Stimulated activated CD4-positive, alpha-beta T cell treated with anti-CD3 and anti-CD28 coated beads, Interleukin-1b, Interleukin-23, amount 100 ng/mL, for 1 hour (primary cell): Measurements from ENCODE around the gene KRTAP16-1.
"Not testable (repeated sequence)": the region's sequence is repeated elsewhere in the genome, so short reads cannot be mapped to it uniquely, and the experiment has no call there.

Experiments
- DNase-seq, 2 donors: peaks; one replicate each; pipeline ENCODE4 v3.0.0-alpha.2; 2020; ENCODE audit warnings: low read depth in 2 of 2

KRTAP16-1 gene

GRCh38 chr17:41301916-41302901, 6.9 kb downstream of the KRTAP16-1 start, which contains the start of gene KRTAP29-1:
Gene KRTAP29-1 (minus strand): TSS chr17:41302851. CDS start chr17:41302851, 0 bp downstream.
- no peak for DNase-seq

DNA sequence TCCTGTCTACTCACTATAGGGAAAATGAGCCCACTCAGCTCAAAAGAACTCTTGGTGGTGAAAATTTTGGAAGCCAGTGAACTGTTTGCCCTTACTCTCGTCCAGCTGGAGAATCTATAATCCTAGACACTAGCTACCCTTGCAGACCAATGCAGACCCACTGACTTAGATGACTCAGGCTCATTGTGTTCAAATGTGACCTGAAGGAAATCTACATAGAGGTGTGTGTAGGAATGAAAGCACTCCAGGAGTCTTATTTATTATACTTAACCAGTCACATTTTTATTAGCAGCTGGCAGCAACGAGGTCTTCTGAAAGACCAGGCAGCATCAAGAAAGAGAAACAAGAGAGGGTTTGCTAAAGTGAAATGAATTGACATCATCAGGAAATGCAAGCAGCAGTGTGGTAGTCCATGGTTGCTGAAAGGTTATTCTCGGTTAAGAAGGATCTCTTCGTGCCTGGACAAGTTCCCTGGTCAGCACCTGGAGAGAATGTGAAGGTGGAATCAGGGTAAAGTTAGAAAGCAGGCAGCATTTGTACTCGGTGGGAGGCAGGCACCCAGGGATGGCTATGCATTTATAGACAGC, 7.8 kb downstream of the KRTAP16-1 start:
- DNase-seq: no peak

- DNase-seq: no peak
These were observed 10.5 kb downstream of the KRTAP16-1 start for GRCh38 chr17:41298458-41299135.

DNA sequence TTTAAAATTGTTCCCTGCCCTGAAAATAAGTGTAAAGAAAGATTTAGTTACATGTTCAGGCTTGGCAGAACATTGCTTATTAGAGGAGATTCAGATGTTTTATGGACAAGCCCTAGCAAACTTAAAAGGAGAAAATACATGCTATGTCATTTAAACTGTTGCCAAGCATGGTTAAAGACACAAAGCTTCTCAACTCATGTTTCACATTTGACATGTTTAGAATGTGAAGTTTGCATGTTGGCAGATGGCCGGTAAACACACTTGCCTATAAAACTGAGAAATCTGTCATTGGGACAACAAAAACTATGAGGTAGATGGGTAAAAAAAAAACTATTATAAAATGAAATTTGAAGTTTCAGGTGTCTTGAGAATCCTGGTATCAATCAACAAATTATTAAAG, 12.3 kb downstream of the KRTAP16-1 start:
- DNase-seq: no peak

DNA sequence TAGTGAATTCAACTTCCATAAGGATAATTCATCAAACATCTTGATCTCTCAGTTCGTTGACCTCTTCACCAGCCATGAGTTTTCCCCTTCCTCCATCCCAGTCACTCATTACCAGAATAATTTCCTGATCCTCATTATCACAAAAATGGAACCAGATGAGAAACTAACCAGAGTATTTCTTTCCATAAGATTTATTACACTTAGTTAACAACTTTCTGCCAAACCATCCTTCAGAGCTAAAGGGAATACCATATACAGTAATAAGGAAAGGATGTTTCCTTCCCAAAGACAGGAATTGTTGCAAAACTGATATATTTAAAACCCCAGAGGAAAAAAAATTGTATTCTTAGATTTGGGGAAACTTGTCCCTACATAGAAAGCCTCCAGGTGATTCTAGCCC, 15.1 kb downstream of the KRTAP16-1 start:
- no peak for DNase-seq

- DNase-seq: no peak
These were observed 22.1 kb downstream of the KRTAP16-1 start for GRCh38 chr17:41287050-41287449.

DNA sequence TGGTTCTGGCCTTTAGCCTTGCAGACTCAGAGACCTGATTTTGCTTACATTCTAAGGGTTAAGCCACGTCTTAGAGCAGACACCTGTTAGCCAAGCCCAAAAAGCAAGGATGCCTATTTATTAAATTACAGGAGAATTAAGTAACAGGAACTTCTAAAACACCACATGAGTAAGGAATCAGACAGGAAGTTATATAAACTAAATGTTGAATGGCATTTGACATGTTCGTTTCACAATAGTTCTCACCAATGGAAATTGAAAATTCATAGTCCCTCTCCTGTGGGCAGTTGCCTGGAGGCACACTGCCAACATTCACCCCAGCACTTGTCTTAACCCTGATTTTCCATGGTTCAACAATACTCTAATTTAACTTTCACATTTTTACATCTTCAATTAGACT, 24.6 kb downstream of the KRTAP16-1 start:
- DNase-seq: no peak

- DNase-seq: no peak
These were observed 25.1 kb downstream of the KRTAP16-1 start for GRCh38 chr17:41284043-41284442.

DNA sequence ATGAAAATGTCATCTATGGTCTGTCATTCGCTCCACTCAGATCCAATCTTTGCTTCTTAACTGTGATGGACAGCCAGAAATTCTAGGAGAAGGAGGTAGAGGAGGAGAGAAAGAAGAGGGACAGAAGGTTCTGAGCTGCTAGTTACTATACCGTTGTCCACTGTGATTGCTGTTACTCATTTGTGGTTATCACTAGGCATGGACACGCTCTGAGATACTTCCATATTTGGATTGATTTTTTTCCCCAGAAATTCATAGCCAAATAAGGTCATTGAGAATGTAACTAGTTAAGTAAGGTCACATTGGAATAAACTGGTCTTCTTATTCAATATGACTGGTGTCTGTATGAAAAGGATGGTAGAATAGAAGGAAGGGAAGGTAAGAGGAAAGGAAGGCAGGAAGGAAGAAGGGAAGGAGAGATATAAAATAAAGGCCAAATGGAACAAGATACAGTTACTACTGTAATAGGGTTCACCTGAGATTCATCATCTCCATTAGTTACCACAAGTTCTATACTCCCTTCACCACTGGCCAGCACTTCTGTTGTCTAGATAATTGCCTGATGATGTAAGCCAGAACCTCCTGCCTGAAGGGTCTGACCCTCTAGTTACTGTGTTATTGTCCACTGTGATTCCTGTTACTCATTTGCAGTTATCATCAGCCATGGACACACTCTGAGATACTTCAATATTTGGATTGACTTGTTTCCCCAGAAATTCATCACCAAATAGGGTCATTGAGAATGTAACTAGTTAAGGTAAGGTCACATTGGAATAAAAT, 30.7 kb downstream of the KRTAP16-1 start:
- no peak for DNase-seq

DNA sequence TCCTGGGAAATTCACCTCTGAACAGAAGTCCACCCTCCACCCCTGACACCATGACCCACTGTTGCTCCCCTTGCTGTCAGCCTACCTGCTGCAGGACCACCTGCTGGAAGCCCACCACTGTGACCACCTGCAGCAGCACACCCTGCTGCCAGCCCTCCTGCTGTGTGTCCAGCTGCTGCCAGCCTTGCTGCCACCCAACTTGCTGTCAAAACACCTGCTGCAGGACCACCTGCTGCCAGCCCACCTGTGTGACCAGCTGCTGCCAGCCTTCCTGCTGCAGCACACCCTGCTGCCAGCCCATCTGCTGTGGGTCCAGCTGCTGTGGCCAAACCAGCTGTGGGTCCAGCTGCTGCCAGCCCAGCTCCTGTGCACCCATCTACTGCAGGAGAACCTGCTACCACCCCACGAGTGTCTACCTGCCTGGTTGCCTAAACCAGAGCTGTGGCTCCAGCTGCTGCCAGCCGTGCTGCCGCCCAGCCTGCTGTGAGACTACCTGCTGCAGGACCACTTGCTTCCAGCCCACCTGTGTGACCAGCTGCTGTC, 33.4 kb downstream of the KRTAP16-1 start, which contains the start of gene KRTAP9-7:
Gene KRTAP9-7 (plus strand): TSS at position 51 of the 543 bp plus-strand sequence. CDS start 0 bp downstream, at position 51.
- not testable (repeated sequence) for DNase-seq

- no peak for DNase-seq
These were observed 37.3 kb downstream of the KRTAP16-1 start for GRCh38 chr17:41271858-41272257.

- DNase-seq: not testable (repeated sequence)
These were observed 37.8 kb downstream of the KRTAP16-1 start for GRCh38 chr17:41271323-41271722.

- no peak for DNase-seq
These were observed 41.4 kb downstream of the KRTAP16-1 start for GRCh38 chr17:41267711-41268110.

GRCh38 chr17:41265078-41265477, 44.0 kb downstream of the KRTAP16-1 start, which contains the start of gene KRTAP9-6:
Gene KRTAP9-6 (plus strand): TSS chr17:41265378. CDS start chr17:41265378, 0 bp downstream.
- no peak for DNase-seq

DNA sequence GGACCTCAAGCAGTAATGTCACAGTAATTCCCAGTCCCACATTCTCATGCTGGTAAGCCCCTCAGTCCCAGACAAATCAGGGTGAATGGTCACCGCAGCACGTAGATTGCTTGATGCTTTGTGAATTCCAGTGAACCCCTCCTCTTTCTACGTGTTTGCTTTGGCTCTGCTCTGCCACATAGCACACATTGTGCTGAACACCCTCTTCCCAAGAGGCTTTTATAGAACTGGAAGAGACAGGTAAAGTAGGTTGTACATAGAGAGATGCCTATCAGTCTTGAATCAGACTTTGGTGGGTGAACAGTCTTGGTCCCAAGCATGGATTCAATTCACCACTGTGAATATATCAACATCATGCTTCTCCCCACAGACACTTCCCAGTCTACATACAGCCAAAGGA, 44.5 kb downstream of the KRTAP16-1 start:
- DNase-seq: no peak

- no peak for DNase-seq
These were observed 45.9 kb downstream of the KRTAP16-1 start for GRCh38 chr17:41263212-41263611.

DNA sequence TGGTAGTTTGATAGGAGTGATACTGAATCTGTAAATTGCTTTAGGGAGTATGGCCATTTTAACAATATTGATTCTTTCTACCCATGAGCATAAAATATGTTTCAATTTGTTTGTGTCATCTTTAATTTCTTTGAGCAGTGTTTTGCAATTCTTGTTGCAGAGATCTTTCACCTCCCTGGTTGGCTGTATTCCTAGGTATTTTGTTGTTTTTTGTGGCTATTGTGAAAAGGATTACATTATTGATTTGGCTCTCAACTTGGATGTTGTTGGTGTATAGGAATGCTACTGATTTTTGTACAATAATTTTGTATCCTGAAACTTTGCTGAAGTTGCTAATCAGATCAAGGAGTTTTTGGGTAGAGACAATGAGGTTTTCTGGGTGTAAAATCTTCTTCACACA, 50.7 kb downstream of the KRTAP16-1 start:
- DNase-seq: no peak
